Stimulated activated CD4-positive, alpha-beta T cell treated with anti-CD3 and anti-CD28 coated beads, Interleukin-1b, Interleukin-23, amount 100 ng/mL, for 4 hours (primary cell): Measurements from ENCODE around the gene TET2.

Experiments used
- DNase-seq, 2 donors: peaks; one replicate each; pipeline ENCODE4 v3.0.0-alpha.2; 2020; ENCODE audit warnings: low read depth in 2 of 2

The TET2 gene

DNA sequence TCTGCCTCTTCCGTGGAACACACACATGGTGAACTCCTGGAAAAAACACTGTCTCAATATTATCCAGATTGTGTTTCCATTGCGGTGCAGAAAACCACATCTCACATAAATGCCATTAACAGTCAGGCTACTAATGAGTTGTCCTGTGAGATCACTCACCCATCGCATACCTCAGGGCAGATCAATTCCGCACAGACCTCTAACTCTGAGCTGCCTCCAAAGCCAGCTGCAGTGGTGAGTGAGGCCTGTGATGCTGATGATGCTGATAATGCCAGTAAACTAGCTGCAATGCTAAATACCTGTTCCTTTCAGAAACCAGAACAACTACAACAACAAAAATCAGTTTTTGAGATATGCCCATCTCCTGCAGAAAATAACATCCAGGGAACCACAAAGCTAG is 87.9 kb downstream of the TET2 start:
- no peak for DNase-seq

DNA sequence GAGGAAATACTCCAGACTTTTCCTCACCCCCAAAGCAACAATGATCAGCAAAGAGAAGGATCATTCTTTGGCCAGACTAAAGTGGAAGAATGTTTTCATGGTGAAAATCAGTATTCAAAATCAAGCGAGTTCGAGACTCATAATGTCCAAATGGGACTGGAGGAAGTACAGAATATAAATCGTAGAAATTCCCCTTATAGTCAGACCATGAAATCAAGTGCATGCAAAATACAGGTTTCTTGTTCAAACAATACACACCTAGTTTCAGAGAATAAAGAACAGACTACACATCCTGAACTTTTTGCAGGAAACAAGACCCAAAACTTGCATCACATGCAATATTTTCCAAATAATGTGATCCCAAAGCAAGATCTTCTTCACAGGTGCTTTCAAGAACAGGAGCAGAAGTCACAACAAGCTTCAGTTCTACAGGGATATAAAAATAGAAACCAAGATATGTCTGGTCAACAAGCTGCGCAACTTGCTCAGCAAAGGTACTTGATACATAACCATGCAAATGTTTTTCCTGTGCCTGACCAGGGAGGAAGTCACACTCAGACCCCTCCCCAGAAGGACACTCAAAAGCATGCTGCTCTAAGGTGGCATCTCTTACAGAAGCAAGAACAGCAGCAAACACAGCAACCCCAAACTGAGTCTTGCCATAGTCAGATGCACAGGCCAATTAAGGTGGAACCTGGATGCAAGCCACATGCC is 89.7 kb downstream of the TET2 start:
- no peak for DNase-seq

DNA sequence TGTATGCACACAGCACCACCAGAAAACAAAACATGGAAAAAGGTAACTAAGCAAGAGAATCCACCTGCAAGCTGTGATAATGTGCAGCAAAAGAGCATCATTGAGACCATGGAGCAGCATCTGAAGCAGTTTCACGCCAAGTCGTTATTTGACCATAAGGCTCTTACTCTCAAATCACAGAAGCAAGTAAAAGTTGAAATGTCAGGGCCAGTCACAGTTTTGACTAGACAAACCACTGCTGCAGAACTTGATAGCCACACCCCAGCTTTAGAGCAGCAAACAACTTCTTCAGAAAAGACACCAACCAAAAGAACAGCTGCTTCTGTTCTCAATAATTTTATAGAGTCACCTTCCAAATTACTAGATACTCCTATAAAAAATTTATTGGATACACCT is 90.2 kb downstream of the TET2 start:
- DNase-seq = no peak

DNA sequence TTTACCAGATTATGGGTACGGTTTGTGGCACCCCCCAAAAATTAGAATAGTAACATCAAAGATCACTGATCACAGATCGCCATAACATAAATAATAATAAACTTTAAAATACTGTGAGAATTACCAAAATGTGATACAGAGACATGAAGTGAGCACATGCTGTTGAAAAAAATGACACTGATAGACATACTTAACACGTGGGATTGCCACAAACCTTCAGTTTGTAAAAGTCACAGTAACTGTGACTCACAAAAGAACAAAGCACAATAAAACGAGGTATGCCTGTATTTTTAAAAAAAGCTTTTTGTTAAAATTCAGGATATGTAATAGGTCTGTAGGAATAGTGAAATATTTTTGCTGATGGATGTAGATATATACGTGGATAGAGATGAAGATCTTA is 93.4 kb downstream of the TET2 start:
- no peak for DNase-seq

DNA sequence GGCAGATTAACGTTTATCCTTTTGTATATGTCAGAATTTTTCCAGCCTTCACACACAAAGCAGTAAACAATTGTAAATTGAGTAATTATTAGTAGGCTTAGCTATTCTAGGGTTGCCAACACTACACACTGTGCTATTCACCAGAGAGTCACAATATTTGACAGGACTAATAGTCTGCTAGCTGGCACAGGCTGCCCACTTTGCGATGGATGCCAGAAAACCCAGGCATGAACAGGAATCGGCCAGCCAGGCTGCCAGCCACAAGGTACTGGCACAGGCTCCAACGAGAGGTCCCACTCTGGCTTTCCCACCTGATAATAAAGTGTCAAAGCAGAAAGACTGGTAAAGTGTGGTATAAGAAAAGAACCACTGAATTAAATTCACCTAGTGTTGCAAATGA is 94.8 kb downstream of the TET2 start:
- no peak for DNase-seq

DNA sequence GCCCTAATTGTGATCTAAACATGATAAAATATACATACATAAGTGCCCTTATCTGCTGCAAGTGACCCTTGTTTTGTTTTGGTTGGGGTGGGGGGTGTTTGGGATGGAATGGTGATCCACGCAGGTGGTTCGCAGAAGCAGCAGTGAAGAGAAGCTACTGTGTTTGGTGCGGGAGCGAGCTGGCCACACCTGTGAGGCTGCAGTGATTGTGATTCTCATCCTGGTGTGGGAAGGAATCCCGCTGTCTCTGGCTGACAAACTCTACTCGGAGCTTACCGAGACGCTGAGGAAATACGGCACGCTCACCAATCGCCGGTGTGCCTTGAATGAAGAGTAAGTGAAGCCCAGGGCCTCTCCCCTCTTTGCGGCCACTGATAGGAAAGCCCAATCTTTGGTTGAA is 96.8 kb downstream of the TET2 start:
- DNase-seq = no peak

DNA sequence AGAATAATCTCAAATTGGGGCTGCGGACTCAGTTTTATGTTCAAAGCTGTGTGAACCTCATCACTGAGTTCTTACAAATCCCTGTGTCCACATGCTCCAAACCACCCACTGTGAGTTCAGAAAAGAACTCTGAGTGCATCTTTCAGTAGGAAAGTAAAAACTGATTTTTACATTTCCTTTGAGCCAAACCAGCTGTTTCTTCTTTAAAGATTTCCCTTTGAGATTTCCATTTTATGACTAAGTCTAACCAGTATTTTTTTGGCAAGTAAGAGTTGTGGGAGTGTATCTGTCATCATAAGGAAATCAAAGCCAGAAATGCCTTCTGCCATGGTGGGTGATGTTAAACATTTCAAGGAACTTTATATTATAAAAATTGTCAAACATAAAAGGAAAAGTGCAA is 100.0 kb downstream of the TET2 start:
- DNase-seq = no peak

DNA sequence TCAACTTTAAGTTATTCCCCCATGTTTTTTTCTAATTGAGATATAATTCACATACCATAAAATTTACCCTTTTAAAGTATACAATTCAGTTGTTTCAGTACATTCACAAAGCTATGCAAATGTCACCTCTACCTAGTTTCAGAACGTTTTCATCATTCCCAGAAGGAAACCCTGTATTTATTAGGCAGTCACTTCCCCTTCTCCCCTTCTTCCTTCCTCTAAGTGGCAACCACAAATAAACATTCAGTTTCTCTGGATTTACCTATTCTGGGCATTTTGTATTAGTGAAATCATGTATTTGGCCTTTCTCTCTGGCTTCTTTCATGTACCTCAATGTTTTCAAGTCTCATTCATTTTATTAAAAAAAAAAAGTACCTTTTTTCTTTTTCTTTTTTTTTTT is 101.9 kb downstream of the TET2 start:
- no peak for DNase-seq

DNA sequence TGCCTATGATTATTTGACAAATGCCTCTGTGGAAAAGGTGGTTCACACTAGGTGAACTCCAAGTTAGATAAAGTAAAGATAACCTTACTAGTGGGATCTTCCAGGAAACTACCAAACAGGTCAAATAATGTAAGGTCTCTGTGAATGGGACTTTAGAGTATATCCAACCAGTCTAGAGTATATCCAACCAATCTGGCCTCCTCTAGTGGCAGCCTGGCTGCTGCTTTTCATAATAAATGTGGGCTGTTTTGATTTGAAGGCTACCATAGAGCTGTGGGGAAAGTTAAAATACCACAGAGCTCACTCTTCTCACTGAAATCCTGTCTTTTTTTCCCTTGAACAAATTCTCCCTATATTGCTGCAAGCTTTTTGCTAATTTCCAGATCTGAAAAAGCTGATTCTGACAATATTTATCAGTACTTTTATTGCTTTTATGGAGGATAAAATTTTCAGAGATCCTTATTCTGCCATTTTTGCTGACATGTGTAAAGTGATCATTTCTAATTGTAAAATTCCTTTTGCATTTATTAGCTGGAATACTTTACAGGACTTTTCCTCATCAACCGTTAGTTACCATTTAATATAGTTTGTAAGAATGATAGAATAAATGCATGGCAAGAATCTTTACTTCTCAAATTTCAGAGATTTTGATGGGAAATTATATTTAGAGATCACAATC is 111.3 kb downstream of the TET2 start:
- DNase-seq = no peak

DNA sequence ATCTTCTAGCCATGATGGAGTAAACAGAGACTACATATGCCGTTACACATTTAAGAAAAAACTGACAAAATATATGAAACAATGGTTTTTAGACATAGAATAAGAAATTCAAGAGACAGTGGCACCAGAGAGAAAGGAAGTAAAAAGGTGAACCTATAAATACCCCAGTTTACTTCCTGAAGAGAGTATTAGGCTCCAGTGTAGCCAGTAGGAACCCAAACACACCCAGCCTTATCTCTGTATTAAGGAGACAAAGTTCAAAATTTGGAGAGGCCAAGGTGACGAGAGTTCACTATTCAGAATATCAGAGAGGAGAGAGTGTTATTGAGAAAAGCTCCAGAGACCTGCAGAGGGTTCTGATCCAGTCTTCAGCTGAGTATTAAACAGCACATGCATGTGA is 119.0 kb downstream of the TET2 start:
- no peak for DNase-seq

DNA sequence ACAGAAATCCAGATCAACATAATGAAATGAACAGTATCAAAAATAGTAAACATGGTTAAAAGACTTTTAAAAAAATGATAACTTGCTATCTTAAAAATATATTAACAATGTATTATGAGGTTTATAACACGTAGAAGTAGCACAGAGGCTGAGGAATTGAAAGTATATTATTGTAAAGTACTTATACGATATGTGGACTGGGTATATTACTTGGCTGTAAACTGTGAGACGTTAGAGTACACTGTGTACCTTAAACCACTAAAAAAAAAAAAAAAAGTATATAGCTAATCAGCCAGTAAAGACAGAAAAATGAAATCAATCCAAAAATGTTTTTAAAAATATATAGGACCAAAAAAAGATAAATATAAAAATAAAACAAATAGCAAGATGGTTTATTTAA is 120.6 kb downstream of the TET2 start:
- no peak for DNase-seq

DNA sequence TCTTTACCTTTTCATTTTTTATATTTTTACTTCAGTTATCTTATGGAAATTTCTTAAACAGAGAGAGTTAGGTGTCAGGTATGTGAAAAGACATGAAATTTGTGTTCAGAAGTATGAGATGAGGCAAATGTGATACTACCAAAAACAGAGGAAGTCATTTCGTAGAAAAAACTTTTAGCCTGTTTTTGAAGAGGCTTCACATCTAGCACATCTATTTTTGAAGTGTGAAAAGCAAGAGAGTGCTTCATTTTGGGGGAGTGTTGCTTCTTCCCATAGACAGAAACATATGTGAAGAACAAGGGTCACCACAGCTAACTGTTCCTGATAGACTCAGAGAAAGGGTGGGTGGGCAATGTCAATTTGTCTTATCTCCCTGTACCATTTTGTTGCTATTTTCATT is 125.3 kb downstream of the TET2 start:
- no peak for DNase-seq

DNA sequence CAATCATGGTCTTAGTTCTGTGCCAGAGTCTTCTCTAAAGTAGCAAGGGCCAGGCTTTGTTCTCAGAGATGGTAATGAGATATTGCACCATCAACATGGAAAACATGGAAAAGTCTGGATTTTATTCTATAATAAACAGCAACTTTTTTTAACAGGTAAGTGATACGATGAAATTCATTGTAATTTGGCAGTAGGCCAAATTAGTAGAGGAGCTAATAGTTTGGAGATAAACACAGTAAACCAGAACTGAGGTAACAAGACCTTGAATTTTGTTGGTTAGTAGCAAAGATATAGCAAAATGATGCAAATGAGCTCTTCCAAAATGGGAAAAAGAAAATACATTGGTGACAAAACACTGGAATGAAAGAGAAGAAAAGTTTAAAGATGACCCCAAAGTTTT is 126.6 kb downstream of the TET2 start:
- no peak for DNase-seq

DNA sequence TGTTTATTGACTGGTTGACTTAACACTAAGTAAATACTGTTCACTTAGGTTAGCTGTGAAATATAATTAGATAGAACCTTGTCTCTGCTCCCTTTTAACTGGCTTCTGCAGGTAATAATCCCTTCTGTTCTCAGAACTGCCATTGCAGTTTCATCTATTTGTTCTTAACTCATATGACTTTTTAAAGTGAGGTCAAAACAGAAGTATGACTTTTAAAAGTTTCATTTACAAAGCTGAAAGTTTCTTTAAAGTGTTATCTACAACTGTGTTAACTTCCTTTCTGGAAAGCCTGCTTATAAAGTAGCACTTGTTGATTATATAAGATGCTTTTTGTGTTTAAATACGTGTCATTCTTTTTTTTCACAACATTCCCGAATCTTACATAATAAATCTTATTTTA is 127.4 kb downstream of the TET2 start:
- DNase-seq = no peak

DNA sequence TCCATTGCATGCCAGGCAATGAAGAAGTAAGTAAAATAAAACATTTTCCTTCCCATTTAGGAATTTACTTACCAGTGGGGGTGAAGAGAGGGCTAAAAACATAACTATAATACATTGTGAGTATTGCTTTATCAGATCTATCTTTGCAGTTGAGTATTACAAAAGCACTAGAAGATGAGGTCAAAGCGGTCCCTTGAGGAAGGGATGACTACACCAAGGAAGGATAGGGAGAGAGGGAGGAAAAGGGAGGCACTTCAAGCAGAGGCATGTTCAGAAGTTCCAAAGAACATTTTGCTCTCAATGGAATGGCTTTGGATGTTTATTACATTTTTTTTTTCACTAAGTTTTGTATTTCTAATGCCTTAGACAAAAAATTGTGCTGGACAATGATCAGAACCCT is 127.8 kb downstream of the TET2 start:
- DNase-seq = no peak

DNA sequence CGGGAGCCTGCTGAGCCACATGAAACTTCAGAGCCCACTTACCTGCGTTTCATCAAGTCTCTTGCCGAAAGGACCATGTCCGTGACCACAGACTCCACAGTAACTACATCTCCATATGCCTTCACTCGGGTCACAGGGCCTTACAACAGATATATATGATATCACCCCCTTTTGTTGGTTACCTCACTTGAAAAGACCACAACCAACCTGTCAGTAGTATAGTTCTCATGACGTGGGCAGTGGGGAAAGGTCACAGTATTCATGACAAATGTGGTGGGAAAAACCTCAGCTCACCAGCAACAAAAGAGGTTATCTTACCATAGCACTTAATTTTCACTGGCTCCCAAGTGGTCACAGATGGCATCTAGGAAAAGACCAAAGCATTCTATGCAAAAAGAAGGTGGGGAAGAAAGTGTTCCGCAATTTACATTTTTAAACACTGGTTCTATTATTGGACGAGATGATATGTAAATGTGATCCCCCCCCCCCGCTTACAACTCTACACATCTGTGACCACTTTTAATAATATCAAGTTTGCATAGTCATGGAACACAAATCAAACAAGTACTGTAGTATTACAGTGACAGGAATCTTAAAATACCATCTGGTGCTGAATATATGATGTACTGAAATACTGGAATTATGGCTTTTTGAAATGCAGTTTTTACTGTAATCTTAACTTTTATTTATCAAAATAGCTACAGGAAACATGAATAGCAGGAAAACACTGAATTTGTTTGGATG is 129.9 kb downstream of the TET2 start:
- no peak for DNase-seq

DNA sequence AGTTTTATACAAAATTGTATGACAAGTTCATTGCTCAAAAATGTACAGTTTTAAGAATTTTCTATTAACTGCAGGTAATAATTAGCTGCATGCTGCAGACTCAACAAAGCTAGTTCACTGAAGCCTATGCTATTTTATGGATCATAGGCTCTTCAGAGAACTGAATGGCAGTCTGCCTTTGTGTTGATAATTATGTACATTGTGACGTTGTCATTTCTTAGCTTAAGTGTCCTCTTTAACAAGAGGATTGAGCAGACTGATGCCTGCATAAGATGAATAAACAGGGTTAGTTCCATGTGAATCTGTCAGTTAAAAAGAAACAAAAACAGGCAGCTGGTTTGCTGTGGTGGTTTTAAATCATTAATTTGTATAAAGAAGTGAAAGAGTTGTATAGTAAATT is 131.0 kb downstream of the TET2 start:
- DNase-seq = no peak

DNA sequence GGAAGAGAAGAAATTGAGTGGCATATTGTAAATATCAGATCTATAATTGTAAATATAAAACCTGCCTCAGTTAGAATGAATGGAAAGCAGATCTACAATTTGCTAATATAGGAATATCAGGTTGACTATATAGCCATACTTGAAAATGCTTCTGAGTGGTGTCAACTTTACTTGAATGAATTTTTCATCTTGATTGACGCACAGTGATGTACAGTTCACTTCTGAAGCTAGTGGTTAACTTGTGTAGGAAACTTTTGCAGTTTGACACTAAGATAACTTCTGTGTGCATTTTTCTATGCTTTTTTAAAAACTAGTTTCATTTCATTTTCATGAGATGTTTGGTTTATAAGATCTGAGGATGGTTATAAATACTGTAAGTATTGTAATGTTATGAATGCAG is 132.6 kb downstream of the TET2 start:
- DNase-seq = no peak

DNA sequence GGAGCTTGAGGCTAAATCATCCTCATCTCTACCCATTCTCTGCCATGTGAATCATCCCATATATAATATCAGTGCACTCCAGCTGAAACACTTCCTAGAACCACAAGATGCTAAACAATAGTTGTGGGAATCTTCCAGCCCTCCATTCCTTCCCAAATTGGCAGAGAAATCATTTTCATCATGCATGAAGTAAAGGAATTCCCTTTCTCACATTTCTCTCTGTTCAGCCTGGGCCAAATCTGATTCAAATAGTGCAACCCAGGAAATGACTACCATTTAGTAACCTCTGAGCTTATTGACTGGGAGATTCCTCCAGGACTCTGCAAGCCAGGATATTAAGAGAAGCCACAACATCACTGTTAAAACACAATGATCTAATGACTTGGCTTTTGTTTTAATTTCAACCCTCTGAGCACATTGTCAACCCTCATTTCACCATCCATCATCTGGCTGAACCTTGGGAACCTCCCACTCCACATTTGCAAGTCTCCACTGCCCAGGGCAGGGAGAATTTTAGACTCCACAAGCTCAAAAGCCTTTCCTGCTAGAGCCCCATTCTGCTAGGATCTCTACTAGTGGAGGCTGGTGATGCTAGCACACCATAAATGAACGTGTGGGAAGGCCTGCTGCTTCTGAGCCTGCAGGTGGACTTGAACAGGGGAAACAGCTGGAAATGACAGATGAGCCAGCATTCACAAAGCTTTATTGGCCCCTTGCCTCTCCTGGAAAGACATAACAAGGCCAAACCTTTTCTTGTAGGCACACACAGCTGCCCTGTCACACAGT is 133.9 kb downstream of the TET2 start:
- DNase-seq = no peak

DNA sequence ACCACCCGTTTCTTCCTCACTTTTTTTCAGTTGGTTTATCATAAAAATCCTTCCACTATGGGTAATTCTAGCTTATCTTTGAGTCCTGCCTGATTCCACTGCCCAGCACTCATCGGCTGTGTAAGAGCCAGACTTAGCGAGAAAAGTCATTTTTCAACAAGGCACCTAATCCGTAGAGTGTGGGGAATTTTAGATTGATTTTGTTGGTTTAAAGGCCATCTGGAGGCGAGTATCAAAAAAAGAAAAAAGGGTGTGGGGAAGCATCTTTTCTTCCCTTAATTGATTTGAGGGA is 134.4 kb downstream of the TET2 start:
- DNase-seq = no peak

DNA sequence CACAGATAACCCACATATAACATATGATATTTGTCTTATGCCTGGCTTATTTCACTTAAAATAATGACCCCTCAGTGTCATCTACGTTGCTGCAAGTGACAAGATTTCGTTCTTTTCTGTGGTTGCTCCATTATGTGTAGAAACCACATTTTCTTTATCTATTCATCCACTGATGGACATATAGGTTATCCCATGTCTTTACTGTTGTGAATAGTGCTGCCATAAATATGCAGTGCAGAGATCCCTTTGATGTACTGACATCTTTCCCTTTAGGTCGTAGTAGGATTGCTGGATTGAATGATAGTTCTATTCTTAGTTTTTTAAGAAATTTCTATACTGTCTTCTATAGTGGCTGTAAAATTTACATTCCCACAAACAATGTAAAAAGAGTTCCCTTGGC is 135.8 kb downstream of the TET2 start:
- DNase-seq = no peak

DNA sequence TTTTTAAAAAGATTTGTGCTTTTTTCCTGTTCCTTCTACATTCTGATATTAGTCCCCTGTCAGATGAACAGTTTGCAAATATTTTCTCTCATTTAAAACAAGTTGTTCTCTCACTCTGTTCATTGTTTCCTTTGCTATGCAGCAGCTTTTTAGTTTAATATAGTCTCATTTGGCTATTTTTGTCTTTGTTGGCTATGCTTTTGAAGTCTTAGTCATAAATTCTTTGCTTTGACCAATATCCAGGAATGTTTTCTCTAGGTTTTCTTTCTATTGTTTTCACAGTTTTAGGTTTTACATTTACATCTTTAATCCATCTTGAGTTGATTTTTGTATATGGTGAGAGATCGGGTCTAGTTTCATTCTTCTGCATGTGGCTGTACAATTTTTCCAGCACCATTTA is 136.8 kb downstream of the TET2 start:
- no peak for DNase-seq

DNA sequence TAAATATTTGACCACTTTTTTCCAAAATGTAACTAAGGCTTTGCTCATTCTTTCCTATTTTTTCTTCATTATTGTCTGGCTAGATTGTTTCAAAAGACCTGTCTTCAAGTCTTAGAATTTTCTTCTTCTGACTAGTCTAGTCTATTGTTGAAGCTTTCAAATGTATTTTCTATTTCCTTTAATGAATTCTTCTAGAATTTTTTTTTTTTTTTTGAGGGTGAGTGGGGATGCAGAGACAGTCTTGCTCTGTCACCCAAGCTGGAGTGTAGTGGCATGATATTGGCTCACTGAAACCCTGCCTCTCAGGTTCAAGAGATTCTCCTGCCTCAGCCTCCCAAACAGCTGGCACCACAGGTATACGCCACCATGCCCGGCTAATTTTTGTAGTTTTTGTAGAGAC is 141.4 kb downstream of the TET2 start:
- DNase-seq = no peak
